Right atrium auricular region (tissue), 2 donors: Measurements from ENCODE around the gene CCR2. TPM values are rescaled to one million over a fixed set of nuclear protein-coding genes. Genes with fewer than 3 reads are reported as not detected.

Experiments
- DNase-seq: peaks from one replicate; pipeline ENCODE4 v3.0.0-alpha.2; 2019; ENCODE audit warnings: low spot score
- H3K27ac ChIP-seq, 2 donors: fragments of 200-600 bp; sonication (generic); 1 replicate in 1 of 2; 2 replicates in 1 of 2; pipeline ENCODE4 v1.5.1; 2016 to 2019
- H3K27me3 ChIP-seq, 2 donors: fragments of 200-600 bp; sonication (generic); one replicate each; pipeline versions ENCODE4 v1.5.1 to v1.6.0; 2017 to 2019
- H3K36me3 ChIP-seq: fragments of 200-600 bp; sonication (generic); one replicate; pipeline ENCODE4 v1.5.1; 2016
- H3K4me1 ChIP-seq, 2 donors: fragments of 200-600 bp; sonication (generic); one replicate each; pipeline versions ENCODE4 v1.5.1 to v1.6.0; 2017 to 2019
- H3K4me3 ChIP-seq, 2 donors: fragments of 200-600 bp; sonication (generic); 1 replicate in 1 of 2; 2 replicates in 1 of 2; pipeline ENCODE4 v1.5.1; 2017 to 2019; ENCODE audit warnings: mild to moderate bottlenecking in 1 of 2, moderate library complexity in 1 of 2
- H3K9me3 ChIP-seq, 2 donors: fragments of 200-600 bp; sonication (generic); one replicate each; pipeline ENCODE4 v1.5.1; 2019
- total RNA-seq, 2 donors: library from RNA; depleted of rRNA; stranded (reverse); fragments of >200 nt; gene quantifications; one replicate each; pipeline ENCODE4 v1.1.0, GENCODE V29; 2016
- TF ChIP-seq, protein P1 (sequence below), 2 donors: fragments of 200-600 bp; sonication (generic); IDR thresholded peaks; one replicate each; pipeline ENCODE4 v1.5.1; 2019; ENCODE audit warnings: antibody characterized with exemption in 2 of 2

The CCR2 gene
- total RNA-seq, 2 donors from 2014 or later, result 0.33 to 2.1 TPM

DNA sequence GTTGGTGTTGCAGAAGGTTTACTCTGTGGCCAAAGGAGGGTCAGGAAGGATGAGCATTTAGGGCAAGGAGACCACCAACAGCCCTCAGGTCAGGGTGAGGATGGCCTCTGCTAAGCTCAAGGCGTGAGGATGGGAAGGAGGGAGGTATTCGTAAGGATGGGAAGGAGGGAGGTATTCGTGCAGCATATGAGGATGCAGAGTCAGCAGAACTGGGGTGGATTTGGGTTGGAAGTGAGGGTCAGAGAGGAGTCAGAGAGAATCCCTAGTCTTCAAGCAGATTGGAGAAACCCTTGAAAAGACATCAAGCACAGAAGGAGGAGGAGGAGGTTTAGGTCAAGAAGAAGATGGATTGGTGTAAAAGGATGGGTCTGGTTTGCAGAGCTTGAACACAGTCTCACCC is 20.8 kb downstream of the CCR2 start:
- TF ChIP-seq, protein P1, sequence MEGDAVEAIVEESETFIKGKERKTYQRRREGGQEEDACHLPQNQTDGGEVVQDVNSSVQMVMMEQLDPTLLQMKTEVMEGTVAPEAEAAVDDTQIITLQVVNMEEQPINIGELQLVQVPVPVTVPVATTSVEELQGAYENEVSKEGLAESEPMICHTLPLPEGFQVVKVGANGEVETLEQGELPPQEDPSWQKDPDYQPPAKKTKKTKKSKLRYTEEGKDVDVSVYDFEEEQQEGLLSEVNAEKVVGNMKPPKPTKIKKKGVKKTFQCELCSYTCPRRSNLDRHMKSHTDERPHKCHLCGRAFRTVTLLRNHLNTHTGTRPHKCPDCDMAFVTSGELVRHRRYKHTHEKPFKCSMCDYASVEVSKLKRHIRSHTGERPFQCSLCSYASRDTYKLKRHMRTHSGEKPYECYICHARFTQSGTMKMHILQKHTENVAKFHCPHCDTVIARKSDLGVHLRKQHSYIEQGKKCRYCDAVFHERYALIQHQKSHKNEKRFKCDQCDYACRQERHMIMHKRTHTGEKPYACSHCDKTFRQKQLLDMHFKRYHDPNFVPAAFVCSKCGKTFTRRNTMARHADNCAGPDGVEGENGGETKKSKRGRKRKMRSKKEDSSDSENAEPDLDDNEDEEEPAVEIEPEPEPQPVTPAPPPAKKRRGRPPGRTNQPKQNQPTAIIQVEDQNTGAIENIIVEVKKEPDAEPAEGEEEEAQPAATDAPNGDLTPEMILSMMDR (IDR thresholded peaks at IDR 0.05), result no peak
- no peak for DNase-seq
- no peaks in the 10 kb centered on the region for H3K9me3 ChIP-seq
- H3K4me1 ChIP-seq, result no peaks in the 10 kb centered on the region
- no peaks in the 10 kb centered on the region for H3K36me3 ChIP-seq
- no peak overlapping the region for H3K4me3 ChIP-seq
- H3K27ac ChIP-seq, result no peak overlapping the region
- no peaks in the 10 kb centered on the region for H3K27me3 ChIP-seq

DNA sequence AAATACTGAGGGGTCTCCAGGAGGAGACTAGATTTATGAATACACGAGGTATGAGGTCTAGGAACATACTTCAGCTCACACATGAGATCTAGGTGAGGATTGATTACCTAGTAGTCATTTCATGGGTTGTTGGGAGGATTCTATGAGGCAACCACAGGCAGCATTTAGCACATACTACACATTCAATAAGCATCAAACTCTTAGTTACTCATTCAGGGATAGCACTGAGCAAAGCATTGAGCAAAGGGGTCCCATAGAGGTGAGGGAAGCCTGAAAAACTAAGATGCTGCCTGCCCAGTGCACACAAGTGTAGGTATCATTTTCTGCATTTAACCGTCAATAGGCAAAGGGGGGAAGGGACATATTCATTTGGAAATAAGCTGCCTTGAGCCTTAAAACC is 21.3 kb downstream of the CCR2 start:
- Histone ChIP-seq H3K27me3 (no peaks in the 10 kb centered on the region), H3K4me1 (no peaks in the 10 kb centered on the region), H3K9me3 (no peaks in the 10 kb centered on the region), H3K36me3 (no peaks in the 10 kb centered on the region), H3K27ac (no peak overlapping the region), H3K4me3 (no peak overlapping the region)
- DNase-seq, result no peak
- TF ChIP-seq, protein P1 (IDR thresholded peaks at IDR 0.05), result no peak

DNA sequence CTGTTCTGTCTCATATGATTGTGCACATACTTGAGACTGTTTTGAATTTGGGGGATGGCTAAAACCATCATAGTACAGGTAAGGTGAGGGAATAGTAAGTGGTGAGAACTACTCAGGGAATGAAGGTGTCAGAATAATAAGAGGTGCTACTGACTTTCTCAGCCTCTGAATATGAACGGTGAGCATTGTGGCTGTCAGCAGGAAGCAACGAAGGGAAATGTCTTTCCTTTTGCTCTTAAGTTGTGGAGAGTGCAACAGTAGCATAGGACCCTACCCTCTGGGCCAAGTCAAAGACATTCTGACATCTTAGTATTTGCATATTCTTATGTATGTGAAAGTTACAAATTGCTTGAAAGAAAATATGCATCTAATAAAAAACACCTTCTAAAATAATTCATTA is 21.9 kb downstream of the CCR2 start:
- TF ChIP-seq, protein P1 (IDR thresholded peaks at IDR 0.05), result no peak
- no peaks in the 10 kb centered on the region for H3K9me3 ChIP-seq
- no peak for DNase-seq

DNA sequence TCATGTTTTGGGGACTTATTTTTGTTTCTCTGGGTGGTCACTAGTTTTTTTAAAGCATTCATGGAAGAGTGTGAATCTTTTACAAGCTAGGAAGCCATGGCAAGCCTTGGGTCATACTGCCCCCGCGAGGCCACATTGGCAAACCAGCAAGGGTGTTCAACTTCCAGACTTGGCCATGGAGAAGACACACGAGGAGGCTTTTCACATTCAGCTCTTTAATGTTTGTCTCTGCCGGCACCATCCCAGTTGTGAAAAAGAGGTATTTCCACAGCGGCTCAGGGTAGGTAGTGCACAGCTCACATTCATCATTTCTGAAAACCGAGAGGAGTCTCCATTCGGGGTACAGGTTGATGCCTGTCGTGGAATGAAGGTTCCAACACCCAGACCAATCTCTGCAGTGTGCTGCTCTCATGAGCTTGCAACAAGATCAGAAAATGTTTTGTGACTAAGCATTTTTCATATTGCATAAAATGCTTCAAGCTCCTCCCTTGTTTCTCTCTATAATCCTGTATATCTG is 24.6 kb downstream of the CCR2 start:
- Histone ChIP-seq H3K4me1 (peaks cover 0 to 4% of the 10 kb centered on the region in 2 donors), H3K27ac (no peak overlapping the region), H3K27me3 (no peaks in the 10 kb centered on the region), H3K4me3 (no peak overlapping the region), H3K9me3 (no peaks in the 10 kb centered on the region), H3K36me3 (no peaks in the 10 kb centered on the region)
- TF ChIP-seq, protein P1 (IDR thresholded peaks at IDR 0.05), result peak in 1 of 2 donors; percentile 61
- no peak for DNase-seq

More for the DNA sequence above, 21.9 kb downstream of the CCR2 start:
- H3K27me3 ChIP-seq, result no peaks in the 10 kb centered on the region
- no peak overlapping the region for H3K4me3 ChIP-seq
- peaks cover 0 to 4% of the 10 kb centered on the region in 2 donors for H3K4me1 ChIP-seq
- H3K36me3 ChIP-seq, result no peaks in the 10 kb centered on the region
- no peak overlapping the region for H3K27ac ChIP-seq

DNA sequence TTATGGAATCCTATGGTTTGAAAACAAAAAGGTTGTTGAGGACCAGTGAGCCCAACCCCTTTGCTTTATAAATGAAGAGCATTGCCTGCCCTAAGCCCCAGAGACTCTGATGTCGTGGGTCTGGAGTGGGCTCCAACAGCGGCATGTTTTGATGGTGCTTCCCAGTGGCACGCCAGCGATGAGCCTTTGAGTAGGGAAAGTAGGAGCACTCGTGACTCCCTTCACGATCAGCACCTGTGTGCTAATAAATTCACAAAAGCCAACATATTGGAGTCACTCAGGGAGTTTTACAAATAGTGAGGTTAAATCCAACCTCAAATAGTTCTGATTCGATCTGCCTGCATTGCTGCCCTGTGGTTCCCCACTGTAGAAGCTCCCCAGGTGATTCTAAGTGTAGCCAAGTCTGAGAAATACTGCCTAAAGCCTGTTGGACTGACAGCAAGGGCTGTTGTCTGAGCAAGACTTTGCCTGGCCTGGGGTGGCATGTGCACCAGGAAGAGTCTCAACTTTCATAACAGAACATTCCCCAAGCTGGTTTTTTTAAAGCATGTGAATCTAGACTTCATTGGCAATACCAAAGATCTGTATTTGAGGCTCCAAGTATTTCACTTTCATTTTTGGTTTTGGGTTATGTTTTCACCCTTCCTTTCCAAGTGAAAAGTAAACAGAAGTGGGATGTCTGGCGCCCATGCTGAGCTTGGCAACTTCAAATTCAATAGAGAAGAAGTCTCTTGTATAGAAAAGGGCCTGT is 26.7 kb downstream of the CCR2 start:
- TF ChIP-seq, protein P1 (IDR thresholded peaks at IDR 0.05), result no peak
- no peak overlapping the region for H3K27ac ChIP-seq
- no peak overlapping the region for H3K4me3 ChIP-seq
- H3K27me3 ChIP-seq, result no peaks in the 10 kb centered on the region
- no peak for DNase-seq
- H3K36me3 ChIP-seq, result no peaks in the 10 kb centered on the region
- H3K4me1 ChIP-seq, result peaks cover 0 to 4% of the 10 kb centered on the region in 2 donors
- H3K9me3 ChIP-seq, result no peaks in the 10 kb centered on the region
